ENCODE data around the gene CBX2.

The CBX2 gene

DNA sequence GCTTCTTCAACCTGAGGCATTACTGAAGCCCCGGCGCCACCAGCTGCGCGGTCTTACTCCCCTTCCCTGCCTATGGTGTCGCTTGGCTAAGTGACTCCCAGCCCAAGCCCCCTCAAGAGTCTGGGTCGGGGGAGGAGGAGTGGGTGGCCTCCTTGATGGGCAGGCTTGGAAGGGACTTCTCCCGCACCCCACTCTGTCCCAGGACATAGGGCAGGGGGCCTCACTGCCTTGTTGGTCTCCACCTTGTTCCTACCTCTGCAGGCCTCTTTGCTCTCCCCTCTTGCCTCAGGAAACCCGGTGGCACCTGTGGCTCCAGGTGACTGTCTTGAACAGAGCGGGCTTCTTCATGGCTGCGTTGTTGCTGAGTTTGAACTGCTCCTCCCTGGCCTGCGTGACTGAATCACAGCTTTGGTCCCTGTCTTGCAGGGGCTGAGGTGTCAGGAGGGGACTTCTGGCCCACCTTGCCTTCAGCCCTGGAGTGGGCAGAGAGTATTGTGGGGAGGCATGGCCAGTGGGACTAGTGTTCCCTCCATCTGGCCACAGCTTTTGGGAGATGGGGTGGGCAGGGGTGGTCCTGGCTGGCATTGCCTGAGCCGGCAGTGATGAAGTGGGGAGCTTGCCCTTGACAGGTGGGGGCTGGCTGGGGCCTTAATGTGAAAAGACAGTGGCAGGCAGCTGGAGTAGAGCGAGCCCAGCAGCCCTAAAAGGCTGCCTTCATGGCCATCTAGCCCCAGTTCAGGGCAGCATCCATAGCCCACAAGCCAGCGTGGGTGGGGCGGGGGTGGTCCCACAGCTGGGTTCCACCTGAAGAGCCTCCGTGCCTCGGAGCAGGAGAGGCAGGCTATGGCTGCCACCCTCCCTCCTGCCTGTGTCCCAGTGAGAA lies 7.3 kb downstream of the CBX2 start:
- Histone ChIP-seq H3K9me3 (ENCODE audit: control insufficient read depth in 1 of 2, low read length in 2 of 2) (no peaks in the 10 kb centered on the region), H3K36me3 (ENCODE audit: control insufficient read depth in 1 of 2, insufficient read depth in 2 of 2, low read length in 2 of 2) (no peaks in the 10 kb centered on the region), H3K27ac (ENCODE audit: low read length) (no peak overlapping the region), H3K27me3 (ENCODE audit: low read depth, low read length) (peaks cover 38% of the 10 kb centered on the region), H3K4me1 (ENCODE audit: control insufficient read depth in 1 of 2, insufficient read depth in 2 of 2, low read length in 2 of 2) (peaks cover 0 to 10% of the 10 kb centered on the region in 2 donors), H3K4me3 (ENCODE audit: low read depth in 1 of 2, low read length in 2 of 2) (no peak overlapping the region)

DNA sequence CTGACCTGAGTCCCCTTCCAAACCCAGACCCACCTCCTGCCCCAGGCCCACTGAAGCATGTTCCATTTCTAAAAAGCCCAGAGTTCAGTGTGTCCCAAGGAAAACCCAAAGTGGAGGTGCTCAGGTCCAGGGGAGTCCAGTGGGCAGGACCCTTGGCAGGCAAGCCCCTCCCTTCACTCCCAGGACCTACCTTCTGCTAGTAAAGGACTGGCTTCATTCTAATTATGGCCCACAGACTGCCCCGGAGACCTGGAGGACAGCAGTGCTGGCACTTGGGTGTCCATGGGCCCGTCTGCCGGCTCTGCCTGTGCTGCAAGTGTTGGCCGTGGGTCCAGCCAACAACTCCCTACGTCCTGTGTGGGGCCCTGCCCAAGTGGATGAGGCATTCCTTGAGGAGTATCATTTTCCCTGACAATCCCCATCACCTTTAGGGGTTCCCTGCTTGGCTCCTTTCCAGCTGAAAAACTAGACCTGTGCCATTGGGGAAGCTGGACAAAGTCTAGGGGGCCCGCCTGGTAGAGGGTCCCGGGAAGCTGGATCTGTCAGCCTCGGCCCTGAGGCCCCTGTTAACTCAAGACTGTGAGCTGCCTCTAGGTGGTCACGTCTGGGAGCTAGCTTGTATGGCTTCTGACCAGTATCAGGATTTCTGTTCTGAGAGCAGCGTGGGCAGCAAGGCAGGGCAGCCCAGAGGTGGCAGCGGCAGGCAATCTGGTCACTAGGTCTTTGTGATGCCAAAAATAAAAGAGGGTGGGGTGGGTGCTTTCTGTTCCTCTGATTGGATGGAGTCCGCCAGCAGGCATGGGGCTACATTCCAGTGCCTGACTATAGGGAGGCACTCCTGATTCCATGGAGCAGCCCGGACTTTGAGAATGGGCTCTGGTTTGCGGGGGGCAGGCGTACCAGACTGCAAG lies 8.2 kb downstream of the CBX2 start:
- H3K4me3 ChIP-seq (ENCODE audit: low read depth in 1 of 2, low read length in 2 of 2), result no peak overlapping the region
- H3K27ac ChIP-seq (ENCODE audit: low read length), result no peak overlapping the region
- H3K4me1 ChIP-seq (ENCODE audit: control insufficient read depth in 1 of 2, insufficient read depth in 2 of 2, low read length in 2 of 2), result peaks cover 0 to 16% of the 10 kb centered on the region in 2 donors
- no peaks in the 10 kb centered on the region for H3K36me3 ChIP-seq (ENCODE audit: control insufficient read depth in 1 of 2, insufficient read depth in 2 of 2, low read length in 2 of 2)
- H3K27me3 ChIP-seq (ENCODE audit: low read depth, low read length), result peaks cover 47% of the 10 kb centered on the region
- no peaks in the 10 kb centered on the region for H3K9me3 ChIP-seq (ENCODE audit: control insufficient read depth in 1 of 2, low read length in 2 of 2)

DNA sequence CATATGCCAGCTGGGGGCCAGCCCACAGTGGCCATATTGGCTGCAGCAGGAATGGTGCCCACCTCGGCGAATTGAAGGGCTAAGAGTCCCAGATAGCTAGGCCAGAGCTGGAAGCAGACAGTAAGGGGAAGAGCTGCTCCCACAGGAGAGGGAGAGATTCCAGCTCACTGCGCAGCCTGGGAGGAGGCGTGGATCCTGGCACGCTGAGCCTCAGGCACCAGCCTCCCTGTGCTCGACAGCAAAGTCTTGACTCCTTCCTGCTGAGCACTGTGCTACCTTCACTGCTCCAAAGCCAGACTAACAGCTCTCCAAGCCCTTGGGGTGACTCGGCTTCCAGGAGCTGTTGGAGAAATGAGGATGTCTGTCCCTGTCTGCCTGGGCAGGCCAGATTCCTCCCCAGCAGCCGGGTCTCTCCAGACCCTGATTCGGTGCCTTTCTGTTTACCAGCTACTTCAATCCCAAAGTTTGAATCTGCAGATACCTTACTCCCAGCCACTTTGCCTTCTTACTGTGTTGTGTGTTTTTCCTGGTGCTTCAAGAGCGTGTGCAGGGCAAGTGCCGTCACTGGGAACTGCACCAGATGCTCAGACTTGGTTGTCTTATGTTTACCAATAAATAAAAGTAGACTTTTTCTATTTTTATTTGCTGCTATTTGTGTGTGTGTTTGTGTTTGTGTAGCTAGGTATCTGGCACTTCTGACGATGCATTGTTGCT lies 9.1 kb downstream of the CBX2 start:
- Histone ChIP-seq H3K9me3 (ENCODE audit: control insufficient read depth in 1 of 2, low read length in 2 of 2) (no peaks in the 10 kb centered on the region), H3K27me3 (ENCODE audit: low read depth, low read length) (peaks cover 56% of the 10 kb centered on the region), H3K27ac (ENCODE audit: low read length) (no peak overlapping the region), H3K36me3 (ENCODE audit: control insufficient read depth in 1 of 2, insufficient read depth in 2 of 2, low read length in 2 of 2) (no peaks in the 10 kb centered on the region), H3K4me1 (ENCODE audit: control insufficient read depth in 1 of 2, insufficient read depth in 2 of 2, low read length in 2 of 2) (peaks cover 0 to 23% of the 10 kb centered on the region in 2 donors), H3K4me3 (ENCODE audit: low read depth in 1 of 2, low read length in 2 of 2) (no peak overlapping the region)

DNA sequence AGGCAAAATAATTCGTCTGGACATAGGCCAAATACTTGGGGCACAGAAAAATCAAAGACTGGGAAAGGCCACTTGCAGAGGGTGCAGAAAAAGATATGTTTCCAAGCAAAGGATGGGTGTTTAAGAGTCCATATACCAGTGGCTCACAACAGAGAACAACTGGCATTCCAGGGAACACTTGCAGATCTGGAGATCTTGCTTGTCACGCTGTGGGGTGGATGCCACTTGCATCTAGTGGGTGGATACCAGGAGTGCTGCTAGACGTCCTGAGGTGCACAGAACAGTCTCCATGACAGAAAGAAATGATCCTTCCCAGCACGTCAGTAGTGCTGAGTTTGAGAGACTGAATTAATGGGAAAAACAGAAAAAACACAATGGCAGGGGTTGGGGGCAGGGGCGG lies 10.5 kb downstream of the CBX2 start:
- peaks cover 0 to 29% of the 10 kb centered on the region in 2 donors for H3K4me1 ChIP-seq (ENCODE audit: control insufficient read depth in 1 of 2, insufficient read depth in 2 of 2, low read length in 2 of 2)
- H3K4me3 ChIP-seq (ENCODE audit: low read depth in 1 of 2, low read length in 2 of 2), result no peak overlapping the region
- H3K27ac ChIP-seq (ENCODE audit: low read length), result no peak overlapping the region
- H3K36me3 ChIP-seq (ENCODE audit: control insufficient read depth in 1 of 2, insufficient read depth in 2 of 2, low read length in 2 of 2), result no peaks in the 10 kb centered on the region
- no peaks in the 10 kb centered on the region for H3K9me3 ChIP-seq (ENCODE audit: control insufficient read depth in 1 of 2, low read length in 2 of 2)
- H3K27me3 ChIP-seq (ENCODE audit: low read depth, low read length), result peaks cover 63% of the 10 kb centered on the region

DNA sequence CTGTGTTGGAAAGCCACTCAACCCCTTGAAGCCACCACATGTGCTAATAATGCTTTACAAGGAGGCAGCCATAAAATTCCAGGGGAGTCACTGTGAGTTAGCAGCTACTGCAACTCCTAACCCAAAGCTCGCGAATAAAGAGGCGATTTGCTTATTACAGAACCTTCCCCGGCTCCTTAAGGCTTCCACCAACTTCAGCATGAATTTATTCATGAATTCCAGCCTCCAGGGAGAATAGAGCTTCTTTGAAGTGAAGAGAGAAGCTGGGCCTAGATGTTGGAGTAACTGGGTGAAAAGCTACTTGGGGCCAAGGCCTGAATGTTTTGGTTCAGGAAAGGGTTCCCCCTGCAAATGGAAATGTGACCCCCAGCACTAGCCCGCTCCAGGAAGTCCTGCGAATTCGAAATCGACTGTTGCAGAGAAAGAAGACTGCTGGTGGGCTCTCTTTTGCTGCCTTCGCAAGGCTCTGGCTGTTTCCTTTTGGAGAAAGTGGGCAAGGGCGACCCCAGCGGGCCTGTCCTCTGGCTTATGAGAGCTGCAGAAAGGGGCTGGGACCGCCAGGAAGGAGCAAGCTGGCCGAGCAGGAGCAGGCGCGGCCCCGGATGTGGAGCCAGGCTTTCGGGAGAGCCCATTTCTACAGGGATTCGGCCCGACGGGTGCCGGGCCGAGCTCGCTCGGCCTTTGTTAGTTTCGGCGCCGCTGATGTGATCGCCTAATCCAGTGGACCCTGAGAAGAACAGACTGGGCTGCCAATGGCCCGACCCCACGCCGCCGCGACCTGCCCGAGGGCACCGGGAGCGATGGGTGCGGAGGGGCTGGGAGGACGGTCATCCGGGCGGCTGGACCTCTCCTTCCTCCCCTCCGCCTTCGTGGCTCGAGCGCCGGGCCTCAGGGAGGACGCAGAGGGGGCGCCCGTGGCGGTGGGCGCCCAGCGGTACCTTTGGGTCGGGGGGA lies 11.3 kb downstream of the CBX2 start:
- Histone ChIP-seq H3K36me3 (ENCODE audit: control insufficient read depth in 1 of 2, insufficient read depth in 2 of 2, low read length in 2 of 2) (no peaks in the 10 kb centered on the region), H3K9me3 (ENCODE audit: control insufficient read depth in 1 of 2, low read length in 2 of 2) (no peaks in the 10 kb centered on the region), H3K4me3 (ENCODE audit: low read depth in 1 of 2, low read length in 2 of 2) (no peak overlapping the region), H3K27me3 (ENCODE audit: low read depth, low read length) (peaks cover 66% of the 10 kb centered on the region), H3K27ac (ENCODE audit: low read length) (no peak overlapping the region), H3K4me1 (ENCODE audit: control insufficient read depth in 1 of 2, insufficient read depth in 2 of 2, low read length in 2 of 2) (peaks cover 0 to 31% of the 10 kb centered on the region in 2 donors)

DNA sequence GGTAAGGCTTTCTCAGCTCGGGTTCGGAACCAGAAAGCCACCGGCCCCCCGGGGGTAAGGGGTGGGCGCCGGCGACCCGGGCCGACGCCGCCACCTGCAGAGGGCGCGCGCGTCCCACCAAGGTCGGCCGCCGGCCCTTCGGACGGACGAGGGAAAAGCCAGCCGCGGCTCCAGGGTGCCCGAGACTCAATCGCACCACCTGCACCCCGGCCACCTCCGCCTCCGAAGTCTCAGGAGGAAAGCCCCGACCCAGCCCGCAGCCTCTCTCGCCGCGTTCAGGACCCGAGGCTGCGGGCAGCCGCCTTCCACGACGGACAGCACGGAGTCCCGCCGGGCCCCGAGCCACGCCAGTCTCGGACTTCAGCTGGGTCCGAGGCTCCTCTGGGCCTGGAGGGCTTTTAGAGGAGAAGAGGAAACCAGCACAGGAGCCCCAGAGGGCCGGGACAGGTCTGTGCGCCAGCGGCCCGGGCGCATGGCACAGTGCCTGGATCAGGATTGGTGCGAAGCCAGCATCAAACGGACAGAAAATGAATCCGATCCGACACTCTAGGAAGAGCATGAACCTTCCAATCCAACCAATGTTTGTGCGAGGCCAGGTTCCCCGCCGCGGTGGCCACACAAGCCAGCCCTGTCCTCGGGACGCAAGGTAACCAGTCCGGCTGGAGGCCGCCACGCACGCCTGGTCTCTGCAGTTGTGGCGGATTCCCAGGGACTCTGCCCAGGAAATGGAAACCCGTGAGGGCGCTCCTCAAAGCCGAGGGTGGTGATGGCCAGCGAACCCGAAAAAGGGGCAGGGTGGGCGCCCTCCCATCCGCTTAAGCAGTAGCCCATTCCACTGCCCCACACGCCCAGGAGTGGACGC lies 12.2 kb downstream of the CBX2 start:
- no peak overlapping the region for H3K4me3 ChIP-seq (ENCODE audit: low read depth in 1 of 2, low read length in 2 of 2)
- H3K36me3 ChIP-seq (ENCODE audit: control insufficient read depth in 1 of 2, insufficient read depth in 2 of 2, low read length in 2 of 2), result peaks cover 0 to 7% of the 10 kb centered on the region in 2 donors
- no peak overlapping the region for H3K27ac ChIP-seq (ENCODE audit: low read length)
- no peaks in the 10 kb centered on the region for H3K9me3 ChIP-seq (ENCODE audit: control insufficient read depth in 1 of 2, low read length in 2 of 2)
- peaks cover 0 to 31% of the 10 kb centered on the region in 2 donors for H3K4me1 ChIP-seq (ENCODE audit: control insufficient read depth in 1 of 2, insufficient read depth in 2 of 2, low read length in 2 of 2)
- H3K27me3 ChIP-seq (ENCODE audit: low read depth, low read length), result peaks cover 63% of the 10 kb centered on the region

DNA sequence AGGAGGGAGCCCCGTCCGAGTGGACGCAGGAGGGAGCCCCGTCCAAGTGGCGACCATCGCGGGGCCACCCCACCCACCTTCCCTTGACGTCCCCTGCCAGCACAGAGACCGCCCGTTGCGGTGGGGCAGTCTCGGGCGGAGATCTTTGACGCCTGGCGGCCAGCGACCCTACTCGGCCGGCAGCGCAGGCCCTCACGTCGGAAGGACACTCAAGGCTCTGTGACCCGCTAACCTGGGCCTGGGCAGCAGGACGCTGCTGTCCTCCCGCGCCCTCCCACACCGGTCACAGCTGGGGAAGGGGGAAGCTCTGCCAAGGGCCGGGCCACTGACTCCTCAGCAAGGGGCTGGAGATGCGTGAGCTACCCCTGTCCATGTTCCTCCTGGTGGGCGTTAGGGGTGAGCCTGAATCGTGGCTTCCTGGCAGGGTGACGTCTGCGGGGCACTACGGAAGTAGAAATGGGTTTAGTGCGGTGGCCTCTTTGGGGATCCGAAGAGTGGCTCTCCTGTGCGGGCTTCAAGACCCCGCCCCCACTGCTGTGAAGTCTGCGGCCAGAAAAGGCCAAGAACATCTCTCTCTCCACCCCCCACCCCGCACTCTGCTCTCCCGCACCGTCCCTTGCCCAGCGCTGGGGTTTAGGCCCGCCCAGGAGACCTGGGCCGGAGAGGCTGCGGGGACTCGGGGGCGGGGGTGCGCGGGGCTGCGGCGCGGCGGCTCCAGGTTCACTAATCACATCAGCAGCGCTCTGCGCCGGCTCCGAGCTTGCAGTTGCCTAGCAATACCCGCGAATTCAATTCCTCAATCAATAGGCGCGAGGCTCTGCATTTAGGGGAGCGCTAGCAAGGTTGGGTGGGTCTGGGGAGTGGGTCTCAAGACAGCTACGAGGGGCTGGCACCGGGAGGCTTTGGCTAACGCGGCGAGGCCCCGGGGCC lies 13.1 kb downstream of the CBX2 start:
- Histone ChIP-seq H3K9me3 (ENCODE audit: control insufficient read depth in 1 of 2, low read length in 2 of 2) (no peaks in the 10 kb centered on the region), H3K27me3 (ENCODE audit: low read depth, low read length) (peaks cover 61% of the 10 kb centered on the region)

DNA sequence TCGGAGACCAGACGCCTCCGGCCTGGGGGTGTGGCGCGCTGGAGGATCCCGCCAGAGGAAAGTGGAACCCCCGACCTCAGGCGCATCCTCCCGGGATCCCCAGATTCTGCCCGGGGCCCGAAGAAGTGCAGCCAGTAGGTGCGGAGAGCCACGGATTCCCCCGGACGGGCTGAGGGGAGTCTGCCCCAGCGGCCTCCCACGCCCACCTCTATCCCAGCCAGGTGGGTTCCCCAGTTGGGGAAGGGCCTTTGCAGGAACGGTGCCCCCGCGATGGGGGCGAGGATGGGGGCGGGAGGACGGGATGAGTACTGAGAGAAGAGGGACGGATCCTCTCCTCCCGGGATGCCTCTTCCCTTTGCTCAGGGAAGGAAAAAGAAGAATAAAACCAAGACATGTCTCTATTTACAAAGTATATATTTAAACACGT lies 13.8 kb downstream of the CBX2 start:
- H3K27me3 ChIP-seq (ENCODE audit: low read depth, low read length), result peaks cover 55% of the 10 kb centered on the region
- no peaks in the 10 kb centered on the region for H3K9me3 ChIP-seq (ENCODE audit: control insufficient read depth in 1 of 2, low read length in 2 of 2)
- H3K4me1 ChIP-seq (ENCODE audit: control insufficient read depth in 1 of 2, insufficient read depth in 2 of 2, low read length in 2 of 2), result peaks cover 0 to 40% of the 10 kb centered on the region in 2 donors
- no peak overlapping the region for H3K27ac ChIP-seq (ENCODE audit: low read length)
- H3K4me3 ChIP-seq (ENCODE audit: low read depth in 1 of 2, low read length in 2 of 2), result no peak overlapping the region
- H3K36me3 ChIP-seq (ENCODE audit: control insufficient read depth in 1 of 2, insufficient read depth in 2 of 2, low read length in 2 of 2), result peaks cover 0 to 9% of the 10 kb centered on the region in 2 donors

More for the DNA sequence above, 13.1 kb downstream of the CBX2 start:
- H3K27ac ChIP-seq (ENCODE audit: low read length), result no peak overlapping the region
- H3K4me3 ChIP-seq (ENCODE audit: low read depth in 1 of 2, low read length in 2 of 2), result no peak overlapping the region
- peaks cover 0 to 33% of the 10 kb centered on the region in 2 donors for H3K4me1 ChIP-seq (ENCODE audit: control insufficient read depth in 1 of 2, insufficient read depth in 2 of 2, low read length in 2 of 2)
- H3K36me3 ChIP-seq (ENCODE audit: control insufficient read depth in 1 of 2, insufficient read depth in 2 of 2, low read length in 2 of 2), result peaks cover 0 to 9% of the 10 kb centered on the region in 2 donors

DNA sequence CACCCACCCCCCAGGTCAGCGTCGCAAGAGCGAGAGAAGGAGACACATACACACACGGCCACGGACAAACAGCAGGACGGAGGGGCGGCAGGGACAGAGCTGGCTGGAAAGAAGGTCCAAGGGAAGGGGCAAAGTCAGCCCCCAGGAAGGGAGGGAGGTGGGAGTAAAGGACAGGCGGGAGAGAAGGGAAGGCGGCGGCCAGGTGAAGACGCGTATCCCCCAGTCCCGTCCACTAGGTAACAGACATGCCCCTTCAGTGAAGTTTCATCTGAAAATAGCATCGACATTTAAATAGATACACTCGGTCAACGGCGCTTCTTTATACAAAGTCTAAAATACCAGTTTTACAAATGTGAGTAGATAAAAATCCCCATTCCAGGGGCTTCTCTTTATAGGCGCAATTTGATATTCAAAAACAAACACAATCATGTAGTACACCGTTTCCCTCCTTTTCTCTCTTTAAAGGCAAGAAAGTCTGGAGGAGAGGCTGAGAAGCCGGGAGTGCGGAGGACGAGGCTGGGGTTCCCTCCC lies 14.5 kb downstream of the CBX2 start:
- H3K27me3 ChIP-seq (ENCODE audit: low read depth, low read length), result peaks cover 49% of the 10 kb centered on the region
- no peak overlapping the region for H3K4me3 ChIP-seq (ENCODE audit: low read depth in 1 of 2, low read length in 2 of 2)
- H3K9me3 ChIP-seq (ENCODE audit: control insufficient read depth in 1 of 2, low read length in 2 of 2), result no peaks in the 10 kb centered on the region
- peaks cover 0 to 40% of the 10 kb centered on the region in 2 donors for H3K4me1 ChIP-seq (ENCODE audit: control insufficient read depth in 1 of 2, insufficient read depth in 2 of 2, low read length in 2 of 2)
- H3K27ac ChIP-seq (ENCODE audit: low read length), result no peak overlapping the region
- H3K36me3 ChIP-seq (ENCODE audit: control insufficient read depth in 1 of 2, insufficient read depth in 2 of 2, low read length in 2 of 2), result peaks cover 0 to 9% of the 10 kb centered on the region in 2 donors

All from muscle layer of duodenum (tissue), 2 donors.